ENCODE measurements around the gene IMMP2L. TPM values are rescaled to one million over a fixed set of nuclear protein-coding genes. Genes with fewer than 3 reads are reported as not detected.

Gene IMMP2L
- polyA plus RNA-seq, 1 donor (not counting 4 experiments of a cell fraction or from before 2014, with no cell fraction given) = 14.1 TPM

- H3K9ac ChIP-seq (ENCODE audit: control insufficient read depth, extremely low read depth, insufficient read depth, low read length) = no peak overlapping the region
- no peaks in the 10 kb centered on the region for H4K20me1 ChIP-seq (ENCODE audit: control insufficient read depth, extremely low read depth, insufficient read depth, low read length)
- H3K79me2 ChIP-seq (ENCODE audit: control insufficient read depth, insufficient read depth, low read length) = no peaks in the 10 kb centered on the region
- no peak overlapping the region for H2AFZ ChIP-seq (ENCODE audit: control insufficient read depth, low read length)
- no peaks in the 10 kb centered on the region for H3K27me3 ChIP-seq (ENCODE audit: control insufficient read depth, extremely low read depth, insufficient read depth, low read length)
- H3K4me2 ChIP-seq (ENCODE audit: control insufficient read depth, extremely low read depth, insufficient read depth, low read depth, low read length) = no peak overlapping the region
- no peaks in the 10 kb centered on the region for H3K4me1 ChIP-seq (ENCODE audit: control insufficient read depth, extremely low read depth, insufficient read depth, low read length)
- H3K9me1 ChIP-seq (ENCODE audit: control insufficient read depth, extremely low read depth, insufficient read depth, low read length) = no peaks in the 10 kb centered on the region
- DNase-seq (ENCODE audit: low read depth, low spot score) (no peak), FAIRE-seq (no peak)
- H3K36me3 ChIP-seq (ENCODE audit: control insufficient read depth in 2 of 2, extremely low read depth in 1 of 2, insufficient read depth in 2 of 2, low read length in 2 of 2) = no peaks in the 10 kb centered on the region
- no peak for TF ChIP-seq EZH2 (IDR thresholded peaks at IDR 0.05; ENCODE audit: low read length)
- no peak for TF ChIP-seq CTCF (optimal IDR thresholded peaks at IDR 0.05 in 1 of 3, IDR thresholded peaks at IDR 0.05 in 1 of 3, conservative IDR thresholded peaks at IDR 0.05 in 1 of 3; ENCODE audit: extremely low read depth in 1 of 3, insufficient read depth in 2 of 3, low read length in 3 of 3)
- no peak overlapping the region for H3K27ac ChIP-seq (ENCODE audit: control insufficient read depth, insufficient read depth, low read length)
- dilution Hi-C loops (cut with MboI; ENCODE audit: extremely low pct_ligation_motif_present, low sequenced_read_pairs) = no loop called here
- H3K9me3 ChIP-seq (ENCODE audit: control insufficient read depth, low read depth, low read length) = no peaks in the 10 kb centered on the region
- no peak overlapping the region for H3K4me3 ChIP-seq (ENCODE audit: control insufficient read depth in 2 of 3, extremely low read depth in 1 of 3, insufficient read depth in 2 of 3, low read depth in 1 of 3, low read length in 3 of 3)
Observed at GRCh38 chr7:111268941-111269340, 293.4 kb downstream of the IMMP2L start.

GRCh38 chr7:111266613-111267012 lies 295.7 kb downstream of the IMMP2L start:
- H3K4me3 ChIP-seq (ENCODE audit: control insufficient read depth in 2 of 3, extremely low read depth in 1 of 3, insufficient read depth in 2 of 3, low read depth in 1 of 3, low read length in 3 of 3) = no peak overlapping the region
- DNase-seq (ENCODE audit: low read depth, low spot score) = no peak
- H3K36me3 ChIP-seq (ENCODE audit: control insufficient read depth in 2 of 2, extremely low read depth in 1 of 2, insufficient read depth in 2 of 2, low read length in 2 of 2) = no peaks in the 10 kb centered on the region
- no peaks in the 10 kb centered on the region for H4K20me1 ChIP-seq (ENCODE audit: control insufficient read depth, extremely low read depth, insufficient read depth, low read length)
- no peaks in the 10 kb centered on the region for H3K4me1 ChIP-seq (ENCODE audit: control insufficient read depth, extremely low read depth, insufficient read depth, low read length)
- H3K27me3 ChIP-seq (ENCODE audit: control insufficient read depth, extremely low read depth, insufficient read depth, low read length) = no peaks in the 10 kb centered on the region
- no peaks in the 10 kb centered on the region for H3K79me2 ChIP-seq (ENCODE audit: control insufficient read depth, insufficient read depth, low read length)
- TF ChIP-seq EZH2 (IDR thresholded peaks at IDR 0.05; ENCODE audit: low read length) = no peak
- no peak for TF ChIP-seq CTCF (optimal IDR thresholded peaks at IDR 0.05 in 1 of 3, IDR thresholded peaks at IDR 0.05 in 1 of 3, conservative IDR thresholded peaks at IDR 0.05 in 1 of 3; ENCODE audit: extremely low read depth in 1 of 3, insufficient read depth in 2 of 3, low read length in 3 of 3)
- H3K27ac ChIP-seq (ENCODE audit: control insufficient read depth, insufficient read depth, low read length) = no peak overlapping the region
- no peak overlapping the region for H3K9ac ChIP-seq (ENCODE audit: control insufficient read depth, extremely low read depth, insufficient read depth, low read length)
- FAIRE-seq = no peak
- no peaks in the 10 kb centered on the region for H3K9me1 ChIP-seq (ENCODE audit: control insufficient read depth, extremely low read depth, insufficient read depth, low read length)
- no peak overlapping the region for H3K4me2 ChIP-seq (ENCODE audit: control insufficient read depth, extremely low read depth, insufficient read depth, low read depth, low read length)
- dilution Hi-C loops (cut with MboI; ENCODE audit: extremely low pct_ligation_motif_present, low sequenced_read_pairs) = no loop called here
- H2AFZ ChIP-seq (ENCODE audit: control insufficient read depth, low read length) = no peak overlapping the region
- H3K9me3 ChIP-seq (ENCODE audit: control insufficient read depth, low read depth, low read length) = no peaks in the 10 kb centered on the region

All from keratinocyte (primary cell).